Stimulated activated memory B cell treated with anti-CD40 and anti-IgM and Interleukin-4, amounts not matched to agents 10 μg/mL and 1 μg/mL and 100 μg/mL, for 72 hours (primary cell): ENCODE measurements around the gene NR1H4.

Source experiments
- ATAC-seq: fragments of 150-1000 bp; cut with Tn5 transposase; 2 replicates; pipeline ENCODE4 v1.10.0; 2021
- H3K27ac Mint-ChIP-seq: one replicate; pipeline ENCODE4 v1.8.0; 2022; ENCODE audit warnings: mild to moderate bottlenecking, mixed read lengths
- H3K27me3 Mint-ChIP-seq: one replicate; pipeline ENCODE4 v1.8.0; 2022; ENCODE audit warnings: mixed read lengths
- H3K36me3 Mint-ChIP-seq: one replicate; pipeline ENCODE4 v1.8.0; 2022; ENCODE audit warnings: mixed read lengths
- H3K4me1 Mint-ChIP-seq: one replicate; pipeline ENCODE4 v1.8.0; 2022; ENCODE audit warnings: mixed read lengths
- H3K4me3 Mint-ChIP-seq: one replicate; pipeline ENCODE4 v1.8.0; 2022; ENCODE audit warnings: mild to moderate bottlenecking, moderate library complexity, mixed read lengths
- H3K9me3 Mint-ChIP-seq: one replicate; pipeline ENCODE4 v1.8.0; 2022; ENCODE audit warnings: mixed read lengths

The NR1H4 gene

DNA sequence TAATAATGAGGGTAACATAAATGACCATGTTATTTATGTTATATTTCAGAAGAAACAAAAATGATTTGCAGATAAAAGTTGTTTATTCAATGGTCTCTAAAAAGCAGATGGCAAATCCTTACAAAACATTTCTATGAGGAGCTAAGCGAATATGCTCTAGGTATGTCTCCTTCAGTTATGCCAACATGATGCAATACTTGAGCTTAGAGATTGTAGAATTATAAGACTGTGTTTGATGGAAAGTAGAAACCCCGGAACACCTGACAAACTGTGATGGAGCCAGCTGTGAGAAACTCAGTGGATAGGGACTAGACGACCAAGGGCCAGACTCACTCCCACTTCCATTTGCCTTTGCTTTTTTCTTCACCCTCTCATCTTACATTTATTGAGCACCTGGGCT is 17.8 kb upstream of the NR1H4 start:
- H3K9me3 Mint-ChIP-seq = no peaks in the 10 kb centered on the region

GRCh38 chr12:100458191-100458590 is 15.5 kb upstream of the NR1H4 start:
- H3K27me3 Mint-ChIP-seq = no peaks in the 10 kb centered on the region
- H3K4me3 Mint-ChIP-seq = no peak overlapping the region
- H3K36me3 Mint-ChIP-seq = no peaks in the 10 kb centered on the region
- no peak overlapping the region for H3K27ac Mint-ChIP-seq
- H3K9me3 Mint-ChIP-seq = no peaks in the 10 kb centered on the region
- H3K4me1 Mint-ChIP-seq = no peaks in the 10 kb centered on the region
- no peak for ATAC-seq

More for the DNA sequence above, 17.8 kb upstream of the NR1H4 start:
- no peak overlapping the region for H3K27ac Mint-ChIP-seq
- no peak overlapping the region for H3K4me3 Mint-ChIP-seq
- no peaks in the 10 kb centered on the region for H3K36me3 Mint-ChIP-seq
- peaks cover 5% of the 10 kb centered on the region for H3K27me3 Mint-ChIP-seq
- ATAC-seq = no peak
- H3K4me1 Mint-ChIP-seq = no peaks in the 10 kb centered on the region

- no peaks in the 10 kb centered on the region for H3K9me3 Mint-ChIP-seq
- no peaks in the 10 kb centered on the region for H3K36me3 Mint-ChIP-seq
- no peak for ATAC-seq
- no peaks in the 10 kb centered on the region for H3K27me3 Mint-ChIP-seq
- H3K27ac Mint-ChIP-seq = no peak overlapping the region
- H3K4me1 Mint-ChIP-seq = no peaks in the 10 kb centered on the region
- no peak overlapping the region for H3K4me3 Mint-ChIP-seq
These were observed 13.0 kb upstream of the NR1H4 start for GRCh38 chr12:100460702-100461101.

GRCh38 chr12:100461330-100461973 is 12.2 kb upstream of the NR1H4 start:
- no peak for ATAC-seq
- no peaks in the 10 kb centered on the region for H3K27me3 Mint-ChIP-seq

DNA sequence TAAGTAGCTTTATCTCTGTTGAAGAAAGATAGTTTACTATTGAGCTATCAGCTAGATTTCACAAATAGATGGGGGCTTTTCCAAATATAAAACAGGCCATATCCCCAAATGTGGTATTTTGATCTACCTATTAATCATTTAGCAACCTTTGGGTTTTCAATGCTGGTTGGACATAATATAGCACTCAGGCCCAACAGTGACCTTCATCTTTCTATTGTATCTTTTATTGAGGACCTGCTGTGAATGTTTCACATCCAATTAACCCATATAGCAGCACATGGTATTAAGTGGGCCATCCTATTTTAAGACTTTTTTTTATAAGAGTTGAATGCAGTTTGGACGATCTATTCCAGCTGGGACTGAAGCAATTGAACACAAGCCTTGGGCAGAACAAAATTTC is 10.0 kb upstream of the NR1H4 start:
- no peak for ATAC-seq
- H3K36me3 Mint-ChIP-seq = no peaks in the 10 kb centered on the region
- no peak overlapping the region for H3K27ac Mint-ChIP-seq
- no peak overlapping the region for H3K4me3 Mint-ChIP-seq
- no peaks in the 10 kb centered on the region for H3K4me1 Mint-ChIP-seq
- no peaks in the 10 kb centered on the region for H3K9me3 Mint-ChIP-seq
- no peaks in the 10 kb centered on the region for H3K27me3 Mint-ChIP-seq

More at GRCh38 chr12:100461330-100461973, 12.2 kb upstream of the NR1H4 start:
- Mint-ChIP-seq H3K4me3 (no peak overlapping the region), H3K27ac (no peak overlapping the region), H3K4me1 (no peaks in the 10 kb centered on the region), H3K36me3 (no peaks in the 10 kb centered on the region), H3K9me3 (no peaks in the 10 kb centered on the region)

- no peaks in the 10 kb centered on the region for H3K36me3 Mint-ChIP-seq
- H3K27ac Mint-ChIP-seq = no peak overlapping the region
- ATAC-seq = no peak
- no peak overlapping the region for H3K4me3 Mint-ChIP-seq
- H3K9me3 Mint-ChIP-seq = no peaks in the 10 kb centered on the region
- no peaks in the 10 kb centered on the region for H3K27me3 Mint-ChIP-seq
- H3K4me1 Mint-ChIP-seq = no peaks in the 10 kb centered on the region
These were observed 9.1 kb upstream of the NR1H4 start for GRCh38 chr12:100464529-100464928.

DNA sequence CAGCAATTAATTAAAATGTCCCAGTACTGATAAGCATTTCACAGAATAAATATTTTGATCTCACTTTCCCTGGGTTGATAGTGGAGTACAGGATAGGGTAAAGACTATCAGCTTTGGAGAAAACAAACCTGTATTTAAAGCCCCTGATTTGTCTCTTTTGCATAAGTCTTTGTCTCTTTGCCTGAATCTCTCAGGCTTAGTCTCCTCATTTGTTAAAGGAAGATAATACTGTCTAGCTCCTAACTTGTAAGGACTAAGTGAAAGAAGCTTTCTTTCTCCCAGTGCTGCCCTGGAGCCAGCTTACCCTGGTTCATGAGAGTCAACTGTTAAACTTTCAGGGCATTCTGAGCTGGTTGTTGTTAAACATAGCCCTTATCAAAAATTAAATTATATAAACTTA is 5.5 kb upstream of the NR1H4 start:
- Mint-ChIP-seq H3K27ac (no peak overlapping the region), H3K4me1 (no peaks in the 10 kb centered on the region)

DNA sequence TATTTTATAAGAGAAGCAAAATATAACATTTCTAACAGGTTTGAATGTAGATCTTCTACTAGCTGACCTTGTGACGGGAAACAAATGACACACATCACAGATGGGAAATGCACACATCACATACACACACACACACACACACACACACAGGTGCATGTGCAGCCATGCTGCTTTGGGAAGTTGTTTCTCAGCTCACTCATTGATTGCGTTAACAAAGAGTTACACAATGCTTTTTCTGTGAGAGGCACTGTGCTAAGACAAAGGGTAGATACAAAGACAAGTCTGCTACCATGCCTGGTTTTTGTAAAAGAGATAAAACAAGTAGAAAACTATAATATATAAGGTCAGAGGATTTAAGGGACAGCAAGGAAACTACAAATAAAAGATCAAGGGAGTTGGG is 1.3 kb upstream of the NR1H4 start:
- Mint-ChIP-seq H3K9me3 (no peaks in the 10 kb centered on the region), H3K4me1 (no peaks in the 10 kb centered on the region), H3K27me3 (no peaks in the 10 kb centered on the region), H3K36me3 (no peaks in the 10 kb centered on the region), H3K27ac (no peak overlapping the region), H3K4me3 (no peak overlapping the region)
- no peak for ATAC-seq

More for the DNA sequence above, 5.5 kb upstream of the NR1H4 start:
- no peak for ATAC-seq
- Mint-ChIP-seq H3K36me3 (no peaks in the 10 kb centered on the region), H3K27me3 (no peaks in the 10 kb centered on the region), H3K4me3 (no peak overlapping the region), H3K9me3 (no peaks in the 10 kb centered on the region)

DNA sequence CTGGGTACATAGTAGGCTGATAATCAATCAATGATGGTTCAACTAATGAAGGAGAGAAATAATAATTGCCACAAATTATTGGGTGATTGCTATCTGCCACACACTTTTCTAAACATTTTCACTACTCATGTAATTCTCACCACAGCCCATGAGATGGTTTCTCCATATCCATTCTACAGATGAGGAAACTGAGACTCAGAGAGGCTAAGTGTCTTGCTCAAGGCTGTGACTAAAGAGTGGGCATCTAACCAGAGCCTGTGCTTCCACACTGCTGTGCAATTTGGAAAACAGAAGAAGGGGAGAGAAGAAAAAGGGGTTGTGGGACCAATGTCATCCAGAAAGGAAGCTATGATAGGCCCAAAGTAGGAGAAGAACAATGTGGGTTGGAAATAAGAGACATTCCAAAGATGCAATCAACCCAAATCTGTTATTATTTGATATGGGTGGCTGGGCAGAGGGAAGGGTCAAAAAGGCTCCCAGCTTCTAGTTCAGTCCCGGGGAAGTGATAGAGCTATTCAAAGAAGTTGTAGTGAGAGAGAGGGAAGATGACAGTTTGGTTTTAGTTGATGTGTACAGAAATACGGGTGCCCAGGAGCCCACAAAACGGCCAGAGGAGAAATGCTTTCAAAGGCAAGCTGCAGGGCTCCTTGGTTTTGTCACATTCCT is 483 bp upstream of the NR1H4 start:
- no peak overlapping the region for H3K4me3 Mint-ChIP-seq
- no peaks in the 10 kb centered on the region for H3K36me3 Mint-ChIP-seq
- H3K9me3 Mint-ChIP-seq = no peaks in the 10 kb centered on the region
- H3K27me3 Mint-ChIP-seq = no peaks in the 10 kb centered on the region
- ATAC-seq = no peak
- H3K27ac Mint-ChIP-seq = no peak overlapping the region
- no peaks in the 10 kb centered on the region for H3K4me1 Mint-ChIP-seq

DNA sequence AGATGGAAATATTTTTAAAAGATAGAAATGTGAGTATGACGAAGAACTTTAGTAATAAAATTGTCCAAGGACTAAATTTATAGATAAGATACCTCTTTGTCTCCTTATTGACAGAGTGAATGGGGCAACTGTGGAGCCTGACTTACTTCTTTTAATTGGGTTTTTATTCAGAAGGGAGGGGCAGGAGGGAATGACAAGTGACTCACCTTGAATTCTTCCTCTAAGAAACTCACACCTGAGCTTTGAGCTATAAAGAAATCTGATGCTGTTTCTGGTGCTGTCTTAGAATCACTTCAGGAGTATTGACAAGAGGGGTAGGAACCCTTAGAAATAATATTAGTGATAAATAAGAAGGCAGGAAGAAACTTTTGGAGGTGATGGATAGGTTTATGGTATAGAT is 951 bp downstream of the NR1H4 start:
- Mint-ChIP-seq H3K4me1 (no peaks in the 10 kb centered on the region), H3K9me3 (no peaks in the 10 kb centered on the region), H3K4me3 (no peak overlapping the region), H3K36me3 (no peaks in the 10 kb centered on the region), H3K27me3 (no peaks in the 10 kb centered on the region), H3K27ac (no peak overlapping the region)
- ATAC-seq = no peak

- no peaks in the 10 kb centered on the region for H3K27me3 Mint-ChIP-seq
- no peaks in the 10 kb centered on the region for H3K4me1 Mint-ChIP-seq
- ATAC-seq = no peak
- no peak overlapping the region for H3K27ac Mint-ChIP-seq
- no peaks in the 10 kb centered on the region for H3K9me3 Mint-ChIP-seq
- H3K4me3 Mint-ChIP-seq = no peak overlapping the region
- no peaks in the 10 kb centered on the region for H3K36me3 Mint-ChIP-seq
These were observed 2.5 kb downstream of the NR1H4 start for GRCh38 chr12:100476013-100476751.

DNA sequence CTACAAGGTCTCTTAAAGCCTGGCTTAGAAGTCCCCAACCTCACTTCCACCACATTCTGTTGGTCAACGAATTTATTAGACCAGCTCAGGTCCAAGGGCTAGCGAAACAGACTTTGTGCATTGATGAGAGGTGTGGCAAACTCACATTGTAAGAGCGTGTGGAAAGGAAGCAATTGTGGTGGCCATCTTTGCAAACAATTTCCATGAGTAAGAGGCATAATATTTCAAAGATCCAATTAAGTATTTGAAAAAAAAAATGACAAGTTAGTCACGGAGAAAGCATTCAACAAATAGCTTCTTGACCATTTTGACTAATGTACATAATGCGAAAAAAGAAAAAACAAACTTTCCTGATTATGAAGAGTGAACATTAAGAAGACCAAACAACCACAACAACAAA is 7.4 kb downstream of the NR1H4 start:
- no peaks in the 10 kb centered on the region for H3K4me1 Mint-ChIP-seq
- H3K27me3 Mint-ChIP-seq = no peaks in the 10 kb centered on the region
- H3K4me3 Mint-ChIP-seq = no peak overlapping the region
- no peaks in the 10 kb centered on the region for H3K36me3 Mint-ChIP-seq
- no peak for ATAC-seq
- H3K9me3 Mint-ChIP-seq = no peaks in the 10 kb centered on the region
- no peak overlapping the region for H3K27ac Mint-ChIP-seq

- Mint-ChIP-seq H3K27me3 (no peaks in the 10 kb centered on the region), H3K9me3 (no peaks in the 10 kb centered on the region), H3K27ac (no peak overlapping the region), H3K4me1 (no peaks in the 10 kb centered on the region), H3K36me3 (no peaks in the 10 kb centered on the region), H3K4me3 (no peak overlapping the region)
- no peak for ATAC-seq
These were observed 10.7 kb downstream of the NR1H4 start for GRCh38 chr12:100484183-100484886.

- Mint-ChIP-seq H3K27ac (no peak overlapping the region), H3K4me3 (no peak overlapping the region), H3K27me3 (no peaks in the 10 kb centered on the region), H3K36me3 (no peaks in the 10 kb centered on the region), H3K9me3 (no peaks in the 10 kb centered on the region), H3K4me1 (no peaks in the 10 kb centered on the region)
- no peak for ATAC-seq
These were observed 11.3 kb downstream of the NR1H4 start for GRCh38 chr12:100484891-100485471.

DNA sequence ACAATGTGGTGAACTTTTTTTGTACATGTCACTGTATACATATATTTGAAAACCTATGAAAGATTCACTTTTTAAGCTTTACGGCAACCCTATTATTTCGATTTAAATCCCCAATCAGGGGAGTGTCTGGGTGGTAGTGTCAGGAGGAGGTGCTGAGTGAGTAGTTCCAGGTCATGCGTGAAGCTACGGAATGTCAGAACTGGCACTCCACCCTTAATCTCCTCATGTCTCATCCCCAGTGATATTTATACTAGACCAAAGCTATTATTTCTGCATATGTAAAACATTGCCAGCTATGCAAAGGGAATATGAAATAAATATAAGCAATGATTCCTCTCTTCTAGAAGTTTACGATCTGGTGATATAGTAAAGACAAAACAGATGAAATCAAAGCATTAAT is 12.3 kb downstream of the NR1H4 start:
- Mint-ChIP-seq H3K36me3 (no peaks in the 10 kb centered on the region), H3K4me3 (no peak overlapping the region), H3K9me3 (no peaks in the 10 kb centered on the region), H3K27me3 (no peaks in the 10 kb centered on the region), H3K4me1 (no peaks in the 10 kb centered on the region), H3K27ac (no peak overlapping the region)
- ATAC-seq = no peak
